ENCODE results near the gene ITGA2. TPM values are rescaled to one million over a fixed set of nuclear protein-coding genes. Genes with fewer than 3 reads are reported as not detected.
A peak's percentile ranks its signal among the peaks of the same experiment; 100 is the strongest.

The ITGA2 gene
- total RNA-seq, 4 donors from 2014 or later: 1.5 to 10.1 (median 8.7) TPM

GRCh38 chr5:52983731-52984636, 5.2 kb upstream of the ITGA2 start:
- TF ChIP-seq EP300 (IDR thresholded peaks at IDR 0.05; ENCODE audit: low read depth): no peak
- TF ChIP-seq CTCF (IDR thresholded peaks at IDR 0.05): no peak
- no peak for TF ChIP-seq POLR2A (IDR thresholded peaks at IDR 0.05)
- no peak for TF ChIP-seq POLR2AphosphoS5 (IDR thresholded peaks at IDR 0.05)
- intact Hi-C loops (cut with DNase I; ENCODE audit: low total_unique reads) (no loop called here), in situ Hi-C loops (cut with MboI; ENCODE audit: low pct_ligation_motif_present in 1 of 4, low pct_unique_long_range_greater_than_20kb in 1 of 4, low sequenced_read_pairs in 3 of 4) (no loop called here)
- Histone ChIP-seq H3K36me3 (no peaks in the 10 kb centered on the region), H3K4me3 (no peak overlapping the region), H3K27ac (no peak overlapping the region), H3K9me3 (no peaks in the 10 kb centered on the region), H3K27me3 (no peaks in the 10 kb centered on the region), H3K4me1 (peaks cover 0 to 14% (median 9%) of the 10 kb centered on the region in 4 donors)
- 57 to 70% methylated on average over 3 of the region's 3 CpGs for WGBS, 2 donors (ENCODE audit: low coverage in 1 of 2)
- no peak for DNase-seq

DNA sequence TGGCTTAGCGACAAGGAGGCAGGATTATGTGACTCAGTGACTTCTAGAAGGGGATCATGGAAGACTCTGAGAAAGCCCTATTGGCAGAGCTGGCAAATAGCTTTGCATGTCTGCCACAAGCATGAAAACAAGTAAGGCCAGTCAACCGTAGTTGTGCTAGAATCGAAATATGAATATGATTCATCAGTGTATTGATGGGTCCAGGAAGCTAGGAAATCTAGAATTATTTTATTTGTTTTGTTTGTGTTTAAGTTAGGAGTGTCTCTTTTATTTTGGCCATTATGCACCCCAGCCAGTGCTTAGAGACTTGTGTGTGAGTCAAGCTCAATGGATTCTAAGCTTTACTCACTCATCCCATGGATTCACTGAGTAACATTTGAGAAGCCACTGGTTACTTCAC, 3.8 kb upstream of the ITGA2 start:
- in situ Hi-C loops (cut with MboI; ENCODE audit: low pct_ligation_motif_present in 1 of 4, low pct_unique_long_range_greater_than_20kb in 1 of 4, low sequenced_read_pairs in 3 of 4) (no loop called here), intact Hi-C loops (cut with DNase I; ENCODE audit: low total_unique reads) (no loop called here)
- no peak for TF ChIP-seq POLR2A (IDR thresholded peaks at IDR 0.05)
- no peak overlapping the region for H3K27ac ChIP-seq
- peaks cover 0 to 20% (median 12%) of the 10 kb centered on the region in 4 donors for H3K4me1 ChIP-seq
- H3K4me3 ChIP-seq: no peak overlapping the region
- H3K9me3 ChIP-seq: no peaks in the 10 kb centered on the region
- no peaks in the 10 kb centered on the region for H3K27me3 ChIP-seq
- DNase-seq: no peak
- no peaks in the 10 kb centered on the region for H3K36me3 ChIP-seq
- WGBS, 2 donors (ENCODE audit: low coverage in 1 of 2): 70 to 72% methylated on average over 2 to 3 of the region's 3 CpGs

DNA sequence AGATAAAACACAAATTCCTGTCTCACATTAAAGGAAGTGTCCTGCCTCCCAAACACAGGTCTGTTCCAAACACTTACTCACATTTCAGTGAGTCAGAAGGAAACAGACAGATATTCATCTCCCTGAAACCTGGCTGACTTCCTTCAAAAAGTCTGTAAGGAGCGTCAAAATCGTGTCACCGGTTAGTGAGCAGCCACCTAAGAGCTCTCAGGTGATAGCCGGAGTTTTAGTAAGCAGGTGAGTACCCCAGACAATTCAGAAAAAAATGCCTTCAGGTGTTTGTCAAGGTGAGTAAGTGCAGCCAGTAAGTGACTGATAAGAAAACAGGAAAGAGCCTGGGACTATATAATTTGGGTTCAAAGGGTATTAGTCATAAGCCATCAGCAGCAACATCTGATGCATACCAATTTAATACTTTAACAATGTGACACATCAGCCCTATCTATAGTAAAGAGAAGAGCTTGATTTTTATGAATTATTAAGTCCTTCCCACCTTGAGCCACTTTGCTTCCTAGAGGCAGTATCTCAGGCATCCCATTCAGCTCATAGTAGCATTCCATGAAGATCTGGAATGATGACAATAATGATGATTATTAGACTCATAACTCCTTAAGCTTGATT, 1.3 kb upstream of the ITGA2 start:
- H3K27me3 ChIP-seq: no peaks in the 10 kb centered on the region
- peak overlapping the region in 1 of 4 donors; percentile 79 for H3K27ac ChIP-seq
- H3K4me3 ChIP-seq: no peak overlapping the region
- H3K36me3 ChIP-seq: no peaks in the 10 kb centered on the region
- in situ Hi-C loops (cut with MboI; ENCODE audit: low pct_ligation_motif_present in 1 of 4, low pct_unique_long_range_greater_than_20kb in 1 of 4, low sequenced_read_pairs in 3 of 4) (no loop called here), intact Hi-C loops (cut with DNase I; ENCODE audit: low total_unique reads) (no loop called here)
- 23 to 50% methylated on average over 1 to 4 of the region's 4 CpGs for WGBS, 2 donors (ENCODE audit: low coverage in 1 of 2)
- H3K4me1 ChIP-seq: peaks cover 0 to 32% (median 15%) of the 10 kb centered on the region in 4 donors
- no peak for DNase-seq
- H3K9me3 ChIP-seq: no peaks in the 10 kb centered on the region
- TF ChIP-seq POLR2AphosphoS5 (IDR thresholded peaks at IDR 0.05) (peak in 1 of 3 donors; percentile 6), EP300 (IDR thresholded peaks at IDR 0.05; ENCODE audit: low read depth) (no peak)

DNA sequence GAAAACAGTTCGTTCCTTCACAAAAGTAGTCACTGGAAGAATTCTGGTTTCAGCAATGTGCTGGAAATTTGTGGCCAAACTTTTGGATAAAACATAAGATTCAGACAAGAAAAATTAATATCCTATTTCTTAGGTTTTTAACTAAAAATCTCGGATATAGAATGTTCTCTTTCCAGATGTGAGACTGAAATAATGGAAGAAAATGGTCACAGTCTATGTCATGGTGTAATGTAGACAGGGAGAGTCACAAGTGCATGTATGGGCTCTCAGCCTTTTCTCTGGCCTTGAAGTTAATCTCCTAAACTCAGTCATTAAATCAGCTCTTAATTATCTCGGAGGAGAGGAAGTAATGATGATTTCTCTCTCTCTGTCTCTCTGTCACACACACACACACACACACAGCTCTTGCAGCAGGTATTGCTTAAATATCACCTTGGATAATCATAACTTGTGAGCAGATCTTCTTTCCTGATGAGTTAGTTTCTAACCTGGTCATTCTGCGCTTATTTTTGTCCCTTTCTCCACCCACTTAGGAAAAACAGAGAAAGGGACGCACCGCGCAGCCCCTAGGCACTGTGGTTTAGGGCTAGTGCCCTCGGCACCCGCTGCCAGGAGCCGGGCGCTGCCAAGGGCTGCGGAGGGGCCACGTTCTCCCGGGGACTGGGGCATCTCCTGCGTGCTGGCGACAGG, 672 bp upstream of the ITGA2 start:
- no peak for DNase-seq
- TF ChIP-seq POLR2AphosphoS5 (IDR thresholded peaks at IDR 0.05): no peak
- TF ChIP-seq CTCF (IDR thresholded peaks at IDR 0.05): no peak
- TF ChIP-seq EP300 (IDR thresholded peaks at IDR 0.05; ENCODE audit: low read depth): no peak
- TF ChIP-seq POLR2A (IDR thresholded peaks at IDR 0.05): no peak
- peak overlapping the region; percentile 58 to 79 (median 73) for H3K27ac ChIP-seq
- H3K4me3 ChIP-seq: peak overlapping the region; percentile 36 to 70 (median 50)
- no peaks in the 10 kb centered on the region for H3K9me3 ChIP-seq
- WGBS, 2 donors (ENCODE audit: low coverage in 1 of 2): 14 to 18% methylated on average over 6 to 15 of the region's 16 CpGs
- H3K36me3 ChIP-seq: no peaks in the 10 kb centered on the region
- H3K4me1 ChIP-seq: peaks cover 0 to 32% (median 15%) of the 10 kb centered on the region in 4 donors
- in situ Hi-C loops (cut with MboI; ENCODE audit: low pct_ligation_motif_present in 1 of 4, low pct_unique_long_range_greater_than_20kb in 1 of 4, low sequenced_read_pairs in 3 of 4) (no loop called here), intact Hi-C loops (cut with DNase I; ENCODE audit: low total_unique reads) (no loop called here)
- no peaks in the 10 kb centered on the region for H3K27me3 ChIP-seq
